GM12865 (cell line): ENCODE data around the gene GABRQ.

Experiments
- DNase-seq: peaks from one replicate; pipeline ENCODE4 v3.0.0; 2010; ENCODE audit warnings: low read depth
- H3K4me3 ChIP-seq: 2 replicates; pipeline ENCODE4 v1.5.1; 2011; ENCODE audit warnings: mild to moderate bottlenecking, low read depth, low read length, control low read depth
- CTCF ChIP-seq: IDR thresholded peaks from 2 replicates; pipeline ENCODE4 v1.5.1; 2011; ENCODE audit warnings: low read length, control low read depth, low read depth, inconsistent platforms; ENCODE audit not compliant: insufficient read depth; ENCODE audit errors: missing control alignments

Gene GABRQ

DNA sequence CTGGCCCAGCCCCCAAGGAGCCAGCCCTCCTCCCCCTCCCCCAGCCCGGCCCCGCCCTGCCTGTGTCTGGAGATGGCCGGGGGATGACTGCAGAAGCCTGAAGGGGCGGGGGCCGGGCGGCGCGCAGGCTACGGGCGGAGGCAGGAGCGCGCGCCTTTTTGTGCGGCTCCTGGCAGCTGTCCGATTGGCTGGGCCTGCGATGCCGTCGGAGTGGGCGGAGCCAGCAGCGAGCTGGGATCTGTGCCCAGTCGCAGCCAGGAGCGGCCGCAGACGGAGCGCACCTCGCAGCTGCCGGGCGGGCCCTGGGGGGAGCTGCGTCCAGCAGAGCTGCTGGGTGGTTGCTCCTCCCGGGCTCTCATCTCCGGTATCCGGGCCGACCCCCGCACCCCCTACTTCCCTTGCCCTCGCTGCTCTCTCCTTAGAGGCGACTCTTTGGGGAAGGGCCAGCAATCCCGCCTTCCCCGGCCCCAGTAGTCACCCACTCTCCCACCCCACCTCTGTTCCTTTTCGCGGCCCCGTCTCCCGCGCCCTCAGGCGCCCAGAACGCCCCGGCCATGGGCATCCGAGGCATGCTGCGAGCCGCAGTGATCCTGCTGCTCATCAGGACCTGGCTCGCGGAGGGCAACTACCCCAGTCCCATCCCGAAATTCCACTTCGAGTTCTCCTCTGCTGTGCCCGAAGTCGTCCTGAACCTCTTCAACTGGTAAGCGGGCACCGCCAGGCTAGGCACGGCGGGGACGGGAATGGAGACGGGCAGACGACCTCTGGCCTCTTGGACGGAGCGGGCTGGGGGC, at the start of gene GABRQ:
GABRQ (plus strand) TSS at position 247 of the 794 bp plus-strand sequence; CDS start at position 555, 308 bp downstream.
- H3K4me3 ChIP-seq = no peak within 1 kb of the TSS
- no peak for TF ChIP-seq CTCF
- peak; percentile 32 for DNase-seq

- no peak for DNase-seq
- TF ChIP-seq CTCF = no peak
- H3K4me3 ChIP-seq = no peak overlapping the region
Measured at GRCh38 chrX:152588206-152588605, 49.5 kb upstream of the GABRQ start.

- no peak overlapping the region for H3K4me3 ChIP-seq
- DNase-seq = no peak
- TF ChIP-seq CTCF = no peak
Measured at GRCh38 chrX:152600853-152601633, 36.7 kb upstream of the GABRQ start.

DNA sequence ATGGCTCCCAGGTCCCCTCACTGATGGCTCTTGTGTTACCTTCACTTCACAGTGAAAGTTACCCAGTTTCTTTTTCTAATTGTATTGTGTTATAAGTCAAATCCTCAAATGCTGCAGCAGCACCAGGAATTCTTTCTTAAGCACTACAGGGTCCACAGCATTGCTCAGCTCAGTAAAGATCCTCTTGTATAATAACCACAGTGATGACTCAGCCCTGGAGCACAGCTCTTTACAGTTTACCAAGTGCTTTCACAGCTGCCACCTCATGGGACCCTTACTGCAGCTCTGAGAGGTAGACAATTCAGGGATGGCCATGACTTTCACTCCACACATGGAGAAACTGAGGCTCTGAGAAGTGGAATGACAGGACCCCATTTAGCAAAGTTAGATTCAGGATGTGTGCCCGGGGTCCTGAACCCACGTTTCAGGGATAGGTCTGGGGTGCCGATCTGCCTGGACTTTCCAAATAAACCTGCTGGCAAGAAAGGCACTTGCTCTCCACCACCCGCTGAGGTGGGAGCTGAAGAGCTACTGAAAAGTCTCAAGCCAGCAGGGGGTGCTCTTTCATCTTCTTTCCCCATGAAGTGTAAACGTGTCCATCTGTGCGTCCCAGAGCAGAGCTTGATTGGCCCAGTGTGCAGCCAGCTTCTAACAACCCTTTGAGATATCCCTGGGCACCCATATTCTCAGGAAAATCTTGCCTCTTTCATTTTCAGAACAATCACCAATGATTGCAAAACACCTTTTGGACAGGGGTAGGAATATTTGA, 35.7 kb upstream of the GABRQ start:
- peak; percentile 15 for TF ChIP-seq CTCF
- peak; percentile 13 for DNase-seq
- no peak overlapping the region for H3K4me3 ChIP-seq

DNA sequence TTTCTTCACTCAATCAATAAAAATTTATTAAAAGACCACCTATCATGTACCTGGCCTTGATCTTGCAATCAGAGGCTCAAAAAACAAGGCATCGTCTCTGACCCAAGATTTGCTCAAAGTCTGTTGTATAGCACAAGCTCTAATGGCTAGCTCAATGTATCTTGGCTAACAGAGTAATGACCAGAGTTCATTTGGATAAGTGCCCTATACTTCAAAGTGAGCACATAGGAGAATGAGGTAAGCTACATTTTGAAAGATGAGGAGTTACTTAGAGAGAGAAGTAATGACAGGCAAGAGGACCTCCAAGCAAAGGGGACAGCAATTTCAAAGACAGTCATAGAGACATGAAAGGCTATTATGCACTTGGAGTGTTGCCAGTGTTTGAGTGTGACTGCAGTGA, 22.9 kb upstream of the GABRQ start:
- H3K4me3 ChIP-seq = no peak overlapping the region
- no peak for TF ChIP-seq CTCF
- no peak for DNase-seq

- no peak overlapping the region for H3K4me3 ChIP-seq
- no peak for TF ChIP-seq CTCF
- DNase-seq = no peak
Measured at GRCh38 chrX:152619897-152620296, 17.8 kb upstream of the GABRQ start.
